Neutrophil (primary cell): ENCODE measurements around the gene LCN2.

Source experiments
- H3K27ac ChIP-seq: fragments of 200-600 bp; sonication (generic); 2 replicates; pipeline ENCODE4 v1.5.1; 2016; ENCODE audit warnings: mild to moderate bottlenecking, moderate library complexity
- H3K27me3 ChIP-seq: fragments of 200-600 bp; sonication (generic); 2 replicates; pipeline ENCODE4 v1.6.0; 2016; ENCODE audit warnings: mild to moderate bottlenecking
- H3K36me3 ChIP-seq: fragments of 200-600 bp; sonication (generic); 2 replicates; pipeline ENCODE4 v1.5.1; 2017
- H3K4me1 ChIP-seq, 2 experiments: fragments of 200-600 bp in 1 of 2; sonication (generic) in 1 of 2; 1 replicate in 1 of 2; 2 replicates in 1 of 2; pipeline versions ENCODE4 v1.5.1 to v1.6.1; 2013 to 2016; ENCODE audit warnings: low read depth in 1 of 2, low read length in 1 of 2, mild to moderate bottlenecking in 1 of 2, moderate library complexity in 1 of 2; ENCODE audit not compliant: control insufficient read depth in 1 of 2, insufficient read depth in 1 of 2
- H3K4me3 ChIP-seq, 2 experiments: fragments of 200-600 bp in 1 of 2; sonication (generic) in 1 of 2; 1 replicate in 1 of 2; 2 replicates in 1 of 2; pipeline ENCODE4 v1.5.1; 2013 to 2016; ENCODE audit warnings: low read depth in 1 of 2, low read length in 1 of 2, mild to moderate bottlenecking in 1 of 2, moderate library complexity in 1 of 2
- H3K9me3 ChIP-seq: fragments of 200-600 bp; sonication (generic); 2 replicates; pipeline ENCODE4 v1.5.1; 2016
- TF ChIP-seq, protein P1 (sequence below): fragments of 200-600 bp; sonication (generic); IDR thresholded peaks from 2 replicates; pipeline ENCODE4 v1.5.1; 2016; ENCODE audit warnings: antibody characterized with exemption

Gene LCN2

DNA sequence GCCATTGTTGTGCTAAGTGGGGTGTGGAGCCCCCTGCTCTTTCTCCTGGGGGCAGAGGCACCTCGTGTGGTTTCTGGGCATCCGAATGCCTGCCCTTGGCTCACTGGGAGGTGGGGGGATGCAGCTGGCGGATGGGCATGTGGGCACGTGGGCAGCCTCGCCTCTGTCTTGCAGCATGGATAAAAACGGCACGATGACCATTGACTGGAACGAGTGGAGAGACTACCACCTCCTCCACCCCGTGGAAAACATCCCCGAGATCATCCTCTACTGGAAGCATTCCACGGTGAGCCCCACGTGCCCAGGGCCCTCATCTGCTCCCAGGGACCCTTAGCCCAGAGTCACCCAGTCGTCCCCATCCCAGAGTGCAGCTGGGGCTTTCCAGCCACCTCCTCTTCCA lies 47.1 kb upstream of the LCN2 start:
- H3K36me3 ChIP-seq = peaks cover 58% of the 10 kb centered on the region
- H3K27ac ChIP-seq = no peak overlapping the region

DNA sequence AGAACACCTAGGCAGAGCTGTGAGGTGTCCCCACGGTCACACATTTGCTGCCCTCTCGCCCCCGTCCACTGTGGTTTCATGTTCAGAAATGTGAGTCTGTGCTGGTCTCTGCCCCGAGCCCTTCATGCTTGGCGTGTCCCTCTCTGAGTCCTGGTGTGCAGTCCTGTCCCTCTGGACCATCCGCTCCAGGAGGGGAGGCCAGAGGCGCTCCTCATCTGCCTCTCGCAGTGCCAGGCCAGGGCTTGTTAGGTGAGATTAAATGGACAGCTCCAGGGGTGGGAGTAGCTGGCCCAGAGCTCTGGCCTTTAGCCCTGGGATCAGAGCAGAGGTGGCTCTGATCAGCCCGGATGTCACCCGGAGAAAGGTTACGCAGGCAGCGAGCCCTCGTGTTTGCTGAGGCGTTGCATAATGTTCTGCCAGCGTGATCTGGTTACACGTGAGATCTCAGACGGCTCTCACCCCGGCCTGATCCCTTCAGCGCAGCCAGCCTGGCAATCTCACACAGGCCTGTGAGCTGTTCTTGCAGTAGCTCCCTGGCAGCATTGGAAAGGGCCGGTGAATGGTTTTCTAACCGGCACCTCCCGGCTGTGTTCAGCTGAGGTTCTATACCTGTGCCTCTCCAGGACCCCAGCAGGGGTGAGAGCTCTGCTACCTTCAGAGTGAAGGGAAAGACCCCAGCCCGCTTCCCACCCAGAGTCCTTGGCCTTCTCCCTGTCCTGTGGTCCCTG lies 46.2 kb upstream of the LCN2 start:
- Histone ChIP-seq H3K27me3 (no peaks in the 10 kb centered on the region), H3K36me3 (peaks cover 66% of the 10 kb centered on the region), H3K9me3 (no peaks in the 10 kb centered on the region), H3K4me3 (no peak overlapping the region), H3K27ac (no peak overlapping the region), H3K4me1 (peaks cover 14 to 16% of the 10 kb centered on the region in 2 experiments)
- TF ChIP-seq, protein P1, sequence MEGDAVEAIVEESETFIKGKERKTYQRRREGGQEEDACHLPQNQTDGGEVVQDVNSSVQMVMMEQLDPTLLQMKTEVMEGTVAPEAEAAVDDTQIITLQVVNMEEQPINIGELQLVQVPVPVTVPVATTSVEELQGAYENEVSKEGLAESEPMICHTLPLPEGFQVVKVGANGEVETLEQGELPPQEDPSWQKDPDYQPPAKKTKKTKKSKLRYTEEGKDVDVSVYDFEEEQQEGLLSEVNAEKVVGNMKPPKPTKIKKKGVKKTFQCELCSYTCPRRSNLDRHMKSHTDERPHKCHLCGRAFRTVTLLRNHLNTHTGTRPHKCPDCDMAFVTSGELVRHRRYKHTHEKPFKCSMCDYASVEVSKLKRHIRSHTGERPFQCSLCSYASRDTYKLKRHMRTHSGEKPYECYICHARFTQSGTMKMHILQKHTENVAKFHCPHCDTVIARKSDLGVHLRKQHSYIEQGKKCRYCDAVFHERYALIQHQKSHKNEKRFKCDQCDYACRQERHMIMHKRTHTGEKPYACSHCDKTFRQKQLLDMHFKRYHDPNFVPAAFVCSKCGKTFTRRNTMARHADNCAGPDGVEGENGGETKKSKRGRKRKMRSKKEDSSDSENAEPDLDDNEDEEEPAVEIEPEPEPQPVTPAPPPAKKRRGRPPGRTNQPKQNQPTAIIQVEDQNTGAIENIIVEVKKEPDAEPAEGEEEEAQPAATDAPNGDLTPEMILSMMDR = no peak

More for the DNA sequence above, 47.1 kb upstream of the LCN2 start:
- no peaks in the 10 kb centered on the region for H3K27me3 ChIP-seq
- no peak overlapping the region for H3K4me3 ChIP-seq
- TF ChIP-seq, protein P1 = no peak
- peaks cover 22 to 24% of the 10 kb centered on the region in 2 experiments for H3K4me1 ChIP-seq
- no peaks in the 10 kb centered on the region for H3K9me3 ChIP-seq

DNA sequence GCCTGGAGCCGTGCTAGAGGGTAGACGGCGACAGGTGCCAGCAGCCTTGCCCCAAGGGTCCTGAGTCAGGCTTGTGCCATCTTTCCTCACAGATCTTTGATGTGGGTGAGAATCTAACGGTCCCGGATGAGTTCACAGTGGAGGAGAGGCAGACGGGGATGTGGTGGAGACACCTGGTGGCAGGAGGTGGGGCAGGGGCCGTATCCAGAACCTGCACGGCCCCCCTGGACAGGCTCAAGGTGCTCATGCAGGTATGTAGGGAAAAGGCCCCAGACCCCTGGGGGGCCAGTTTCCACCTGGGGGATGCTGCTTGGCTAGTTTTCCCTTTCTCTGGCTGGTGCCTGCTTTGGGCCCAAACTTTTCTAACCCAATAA lies 45.7 kb upstream of the LCN2 start:
- H3K9me3 ChIP-seq = no peaks in the 10 kb centered on the region
- H3K4me3 ChIP-seq = no peak overlapping the region
- peaks cover 8 to 10% of the 10 kb centered on the region in 2 experiments for H3K4me1 ChIP-seq
- H3K27ac ChIP-seq = no peak overlapping the region
- peaks cover 71% of the 10 kb centered on the region for H3K36me3 ChIP-seq
- H3K27me3 ChIP-seq = no peaks in the 10 kb centered on the region
- TF ChIP-seq, protein P1 = no peak

DNA sequence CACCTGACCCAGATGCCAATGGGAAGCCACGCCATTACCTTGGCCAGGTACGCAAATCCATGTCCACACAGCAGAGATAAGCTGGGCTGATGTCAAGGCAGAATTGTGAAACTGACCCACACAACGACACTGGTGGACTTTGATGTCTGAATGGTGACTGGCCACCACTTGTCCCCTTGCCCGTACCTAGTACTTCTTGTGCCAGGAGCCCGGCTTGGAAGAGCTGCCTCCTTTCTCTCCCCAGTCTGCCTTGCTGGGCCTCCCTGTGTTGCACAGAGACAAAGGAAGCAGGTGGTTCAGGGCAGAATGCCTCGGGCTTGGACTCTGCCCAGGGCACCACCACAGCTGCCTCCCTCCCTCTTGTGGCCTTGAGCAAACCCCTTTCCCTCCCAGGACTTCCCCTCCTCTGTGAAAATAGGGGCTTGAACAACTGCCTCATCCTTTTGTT lies 45.1 kb upstream of the LCN2 start:
- Histone ChIP-seq H3K27me3 (no peaks in the 10 kb centered on the region), H3K4me3 (no peak overlapping the region), H3K36me3 (peaks cover 75% of the 10 kb centered on the region), H3K27ac (no peak overlapping the region), H3K9me3 (no peaks in the 10 kb centered on the region), H3K4me1 (peaks cover 4% of the 10 kb centered on the region in 2 experiments)
- TF ChIP-seq, protein P1 = no peak

DNA sequence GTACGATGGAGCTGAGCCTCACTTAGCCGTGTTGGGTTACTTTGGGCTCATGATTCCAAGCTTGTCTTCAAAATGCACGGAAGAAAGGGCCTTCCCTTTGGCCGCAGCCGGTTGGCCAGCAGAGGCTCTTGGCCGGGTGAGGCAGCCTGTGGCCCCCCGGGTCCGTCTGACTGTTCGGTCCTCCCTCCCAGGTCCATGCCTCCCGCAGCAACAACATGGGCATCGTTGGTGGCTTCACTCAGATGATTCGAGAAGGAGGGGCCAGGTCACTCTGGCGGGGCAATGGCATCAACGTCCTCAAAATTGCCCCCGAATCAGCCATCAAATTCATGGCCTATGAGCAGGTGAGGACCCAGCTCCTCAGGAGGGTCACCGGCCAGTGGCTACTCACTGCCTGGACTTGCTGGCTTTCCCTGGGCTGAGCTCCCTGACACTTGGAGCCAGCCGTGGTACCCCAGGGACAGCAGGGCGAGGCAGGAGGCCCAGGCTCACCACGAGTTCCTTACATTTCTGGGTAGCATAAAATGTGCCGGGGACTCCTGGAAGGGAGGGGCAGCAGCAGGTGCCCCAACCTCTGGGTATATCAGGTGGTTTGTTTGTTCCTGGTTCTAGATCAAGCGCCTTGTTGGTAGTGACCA lies 43.6 kb upstream of the LCN2 start:
- H3K9me3 ChIP-seq = no peaks in the 10 kb centered on the region
- peaks cover 75% of the 10 kb centered on the region for H3K36me3 ChIP-seq
- H3K4me1 ChIP-seq = peaks cover 0 to 4% of the 10 kb centered on the region in 2 experiments
- TF ChIP-seq, protein P1 = no peak
- no peaks in the 10 kb centered on the region for H3K27me3 ChIP-seq
- H3K27ac ChIP-seq = no peak overlapping the region
- H3K4me3 ChIP-seq = no peak overlapping the region
